OCI-LY7 (cell line): ENCODE results near the gene SMTNL1. TPM values are rescaled to one million over a fixed set of nuclear protein-coding genes. Genes with fewer than 3 reads are reported as not detected.
A peak's percentile ranks its signal among the peaks of the same experiment; 100 is the strongest.

Experiments
- BruUV-seq: library from RNA; stranded (reverse); fragments of 400-500 nt; replicated peaks from 2 replicates; lab custom pipeline; 2021; lab: Mats Ljungman, UMichigan
- CTCF ChIA-PET: fragments of 300-600 bp; sonication (Branson Sonifier 250); formaldehyde crosslinking; loops from one replicate; lab custom pipeline; 2022; ENCODE audit warnings: antibody characterized with exemption; ENCODE audit not compliant: unreplicated experiment; lab: Charles Lee
- POLR2A ChIA-PET: fragments of 300-600 bp; sonication (Branson Sonifier 250); formaldehyde crosslinking; loops from one replicate; lab custom pipeline; 2022; ENCODE audit warnings: antibody characterized with exemption; lab: Charles Lee
- DNase-seq: peaks from one replicate; pipeline ENCODE4 v3.0.0-alpha.2; 2015; ENCODE audit warnings: low spot score
- H2AFZ ChIP-seq: fragments of 200-600 bp; sonication (generic), shearing (Covaris generic); 2 replicates; pipeline ENCODE4 v1.6.1; 2014; ENCODE audit warnings: mild to moderate bottlenecking, antibody characterized with exemption, low read length, moderate library complexity
- H3K27ac ChIP-seq: fragments of 200-600 bp; sonication (generic); 2 replicates; pipeline ENCODE4 v1.5.1; 2014; ENCODE audit warnings: mixed run types, low read depth, mild to moderate bottlenecking, moderate library complexity, low read length, inconsistent platforms; ENCODE audit not compliant: poor library complexity, severe bottlenecking
- H3K36me3 ChIP-seq: fragments of 200-600 bp; sonication (generic); 2 replicates; pipeline ENCODE4 v1.6.1; 2014; ENCODE audit warnings: mild to moderate bottlenecking, antibody characterized with exemption, low read length, moderate library complexity, mixed read lengths; ENCODE audit not compliant: insufficient read depth
- H3K4me1 ChIP-seq: fragments of 200-600 bp; sonication (generic); 2 replicates; pipeline ENCODE4 v1.5.1; 2014; ENCODE audit warnings: mild to moderate bottlenecking, low read length; ENCODE audit not compliant: insufficient read depth, poor library complexity, severe bottlenecking
- H3K4me2 ChIP-seq: fragments of 200-600 bp; sonication (generic); 2 replicates; pipeline ENCODE4 v1.6.1; 2014; ENCODE audit warnings: mild to moderate bottlenecking, low read length
- H3K4me3 ChIP-seq: fragments of 200-600 bp; sonication (generic); 2 replicates; pipeline ENCODE4 v1.5.1; 2014; ENCODE audit warnings: mild to moderate bottlenecking, low read depth, low read length; ENCODE audit not compliant: poor library complexity, severe bottlenecking
- H3K79me2 ChIP-seq: fragments of 200-600 bp; sonication (generic); 2 replicates; pipeline ENCODE4 v1.6.1; 2016; ENCODE audit warnings: low read depth, mild to moderate bottlenecking, low read length, moderate library complexity, mixed read lengths; ENCODE audit not compliant: insufficient read depth
- H3K9me2 ChIP-seq: fragments of 200-600 bp; sonication (generic); 2 replicates; pipeline ENCODE4 v1.6.1; 2016; ENCODE audit warnings: mild to moderate bottlenecking, low read length, mixed read lengths; ENCODE audit not compliant: insufficient read depth
- H3K9me3 ChIP-seq: fragments of 200-600 bp; sonication (generic); 2 replicates; pipeline ENCODE4 v1.6.1; 2014; ENCODE audit warnings: mild to moderate bottlenecking, mixed run types, low read length, mixed read lengths
- H4K20me1 ChIP-seq: fragments of 200-600 bp; sonication (generic); 2 replicates; pipeline ENCODE4 v1.6.1; 2014; ENCODE audit warnings: mild to moderate bottlenecking, antibody characterized with exemption, low read length, moderate library complexity, mixed read lengths; ENCODE audit not compliant: insufficient read depth
- CTCF ChIP-seq: fragments of 200-600 bp; sonication (generic); conservative IDR thresholded peaks from 2 replicates; pipeline ENCODE4 v1.5.1; 2014; ENCODE audit warnings: mild to moderate bottlenecking, antibody characterized with exemption, low read length, moderate library complexity, mixed read lengths
- EZH2phosphoT487 ChIP-seq: fragments of 200-600 bp; sonication (generic); IDR thresholded peaks from 2 replicates; pipeline ENCODE4 v1.6.1; 2018; ENCODE audit warnings: low read depth, borderline replicate concordance, mild to moderate bottlenecking, mixed run types, antibody characterized with exemption, low read length, moderate library complexity, mixed read lengths
- intact Hi-C: fragments of 100-400 bp; cut with micrococcal nuclease; formaldehyde crosslinking; loops from one replicate; pipeline ENCODE4 v1.10.0; 2022; ENCODE audit not compliant: unreplicated experiment
- total RNA-seq, 2 experiments: library from RNA; depleted of rRNA in 1 of 2; stranded (reverse); fragments of >200 nt in 1 of 2; shearing (Covaris generic) in 1 of 2; gene quantifications; 2 replicates each; pipeline ENCODE4 v1.2.3, GENCODE V29; 2014 to 2022

Gene SMTNL1
- total RNA-seq, 2 experiments from 2014 or later, result not detected

- TSS peak; percentile 27 for BruUV-seq
- CTCF ChIA-PET, result interaction anchor here (0.6 to 2.5 kb wide), 17 partner anchors 8 to 174 kb away, joined by 3 to 60 read pairs (median 9); partner anchors contain the start of genes SLC43A1 and ZDHHC5
- intact Hi-C loops, result loop anchor here (1.0 kb wide), 3 partner anchors 18 to 150 kb away; no protein-coding TSS in a partner anchor
These were observed 43.6 kb upstream of the SMTNL1 start for GRCh38 chr11:57493507-57494503.

GRCh38 chr11:57496109-57496820 lies 41.1 kb upstream of the SMTNL1 start:
- Histone ChIP-seq H4K20me1 (no peaks in the 10 kb centered on the region), H3K36me3 (peaks cover 86% of the 10 kb centered on the region), H3K4me2 (no peak overlapping the region), H3K79me2 (no peaks in the 10 kb centered on the region), H3K9me3 (no peaks in the 10 kb centered on the region), H3K4me1 (peaks cover 16% of the 10 kb centered on the region), H3K9me2 (no peaks in the 10 kb centered on the region), H3K4me3 (no peak overlapping the region), H3K27ac (no peak overlapping the region), H2AFZ (no peak overlapping the region)
- POLR2A ChIA-PET, result interaction anchor here (1.3 to 5.3 kb wide), 3 partner anchors 10 to 17 kb away, joined by 3 to 42 read pairs (median 11); no protein-coding TSS in a partner anchor
- TF ChIP-seq CTCF, result no peak
- no peak for TF ChIP-seq EZH2phosphoT487
- CTCF ChIA-PET, result no interaction called here
- TSS peak; percentile 44 for BruUV-seq
- intact Hi-C loops, result no loop called here
- DNase-seq, result no peak

More at GRCh38 chr11:57493507-57494503, 43.6 kb upstream of the SMTNL1 start:
- Histone ChIP-seq H3K79me2 (no peaks in the 10 kb centered on the region), H3K36me3 (peaks cover 86% of the 10 kb centered on the region), H2AFZ (no peak overlapping the region), H4K20me1 (no peaks in the 10 kb centered on the region), H3K4me3 (no peak overlapping the region), H3K4me2 (no peak overlapping the region), H3K4me1 (peaks cover 16% of the 10 kb centered on the region), H3K27ac (peak overlapping the region; percentile 75), H3K9me2 (no peaks in the 10 kb centered on the region), H3K9me3 (no peaks in the 10 kb centered on the region)
- TF ChIP-seq CTCF (peak; percentile 96), EZH2phosphoT487 (no peak)
- peak; percentile 91 for DNase-seq
- POLR2A ChIA-PET, result interaction anchor here (0.6 to 5.3 kb wide), 16 partner anchors 8 to 291 kb away, joined by 3 to 64 read pairs (median 4); partner anchors contain the start of genes SELENOH, SLC43A1 and TIMM10
